Left cardiac atrium (tissue), 4 donors: ENCODE results near the gene ZFYVE26. TPM values are rescaled to one million over a fixed set of nuclear protein-coding genes. Genes with fewer than 3 reads are reported as not detected.

ENCODE experiments used
- ATAC-seq, 2 donors: fragments of 200-7000 bp; cut with Tn5 transposase; one replicate each; pipeline ENCODE4 v1.9.1; 2020; ENCODE audit warnings: mild to moderate bottlenecking in 2 of 2, moderate library complexity in 2 of 2
- DNase-seq: peaks from one replicate; pipeline ENCODE4 v3.0.0-alpha.2; 2020
- intact Hi-C, 2 donors: fragments of 100-400 bp; cut with DNase I; formaldehyde crosslinking; loops; one replicate each; pipeline versions ENCODE4 v1.14.1 to v1.15.1; 2022 to 2023
- total RNA-seq, 2 donors: library from RNA; stranded (reverse); fragmentation: NEBNext Ultra II Directional; extraction: Animal tissue kit (Norgen Biotek cat#: 25700); gene quantifications; one replicate each; pipeline ENCODE4 v1.2.1, GENCODE V29; 2021
- donor health status: DM: no; HTN: yes; CAD: no.
- donor health status: DM: no; HTN: yes; CAD: no; lungs with severe emphysema.
- donor health status: DM: yes; HTN: yes; CAD: no.
- donor health status: Dilated cardiomyopathy.

Gene ZFYVE26
- total RNA-seq, 2 donors from 2014 or later = 10.5 to 15.6 TPM

DNA sequence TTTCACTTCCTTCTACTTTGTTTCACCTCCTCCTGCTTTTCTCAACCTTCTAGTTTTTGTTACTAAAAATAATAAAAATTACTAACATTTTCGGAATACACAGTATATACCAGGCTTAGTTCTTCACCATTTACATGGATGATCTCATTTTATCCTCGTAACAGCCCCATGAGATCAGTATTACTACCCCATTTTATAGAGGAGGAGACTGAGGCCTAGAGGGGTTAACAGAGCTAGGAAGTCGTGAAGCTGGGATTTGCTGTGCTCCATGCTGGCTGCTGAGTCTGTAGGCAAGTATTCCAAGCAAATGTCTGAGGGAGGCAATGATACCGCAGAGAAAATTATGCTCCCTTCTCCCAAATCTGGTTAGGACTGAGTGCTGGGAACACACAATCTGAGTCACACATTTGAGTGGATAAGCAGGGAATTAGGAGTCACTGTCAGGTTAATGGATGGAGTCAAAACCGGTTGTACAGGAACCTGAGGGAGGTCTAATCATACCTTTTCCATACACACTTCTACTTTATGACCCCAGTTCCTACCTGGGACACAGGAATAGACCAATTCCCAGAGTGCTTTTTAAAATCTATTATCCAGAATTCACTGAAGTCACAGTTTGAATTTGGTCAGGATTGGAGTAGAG, 51.1 kb downstream of the ZFYVE26 start:
- ATAC-seq = no peak
- intact Hi-C loops = no loop called here
- DNase-seq = no peak

- intact Hi-C loops = no loop called here
Observed at GRCh38 chr14:67764496-67764895, 51.9 kb downstream of the ZFYVE26 start.

DNA sequence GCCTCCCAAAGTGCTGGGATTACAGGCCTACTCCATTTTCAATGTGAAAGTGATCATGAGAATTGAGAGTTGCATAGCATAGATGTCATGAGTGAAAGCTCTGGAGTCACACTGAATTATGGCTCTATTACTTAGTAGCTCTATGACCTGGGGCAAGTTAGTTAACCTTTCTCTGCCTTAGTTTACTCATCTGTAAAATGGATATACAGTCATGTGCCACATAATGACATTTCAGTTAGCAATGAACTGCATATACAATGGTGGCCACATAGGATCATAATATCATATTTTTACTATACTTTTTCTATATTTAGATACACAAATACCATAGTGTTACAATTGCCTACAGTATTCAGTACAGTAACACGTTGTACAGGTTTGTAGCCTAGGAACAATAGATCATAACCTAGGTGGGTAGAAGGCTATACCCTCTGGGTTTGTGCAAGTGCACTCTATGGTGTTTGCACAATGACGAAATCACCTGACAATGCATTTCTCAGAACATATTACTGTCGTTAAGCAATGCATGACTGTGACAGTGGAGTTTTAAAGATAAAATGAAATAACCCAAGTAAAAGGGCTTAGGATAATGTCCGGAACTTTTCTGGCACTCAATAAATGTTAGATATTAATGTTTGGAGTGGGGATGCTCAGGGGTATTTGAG, 53.1 kb downstream of the ZFYVE26 start:
- DNase-seq = no peak
- intact Hi-C loops = no loop called here
- no peak for ATAC-seq

More at GRCh38 chr14:67764496-67764895, 51.9 kb downstream of the ZFYVE26 start:
- no peak for ATAC-seq
- no peak for DNase-seq

DNA sequence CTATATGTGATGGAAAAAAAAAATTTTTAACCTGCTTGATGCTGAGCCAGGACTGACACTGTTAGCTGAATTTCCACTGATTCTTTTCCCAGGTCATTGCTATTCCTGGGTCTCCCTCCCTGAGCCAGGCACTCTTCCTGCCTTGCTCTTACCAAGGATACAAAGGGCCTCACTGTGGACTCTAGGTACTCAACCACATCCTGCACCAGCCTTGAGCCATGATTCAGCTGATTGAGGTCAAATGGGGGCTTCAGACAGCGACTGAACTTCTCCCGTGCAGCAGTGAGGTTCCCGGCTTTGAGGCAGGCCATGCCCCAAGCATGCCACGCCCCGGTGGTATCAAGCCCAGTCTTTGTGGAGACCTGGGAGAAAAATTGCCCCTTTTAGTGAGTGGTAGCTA, 54.3 kb downstream of the ZFYVE26 start:
- intact Hi-C loops = no loop called here
- ATAC-seq (no peak), DNase-seq (no peak)

- ATAC-seq (no peak), DNase-seq (no peak)
- intact Hi-C loops = no loop called here
Observed at GRCh38 chr14:67759916-67760315, 56.5 kb downstream of the ZFYVE26 start.

GRCh38 chr14:67757175-67757574, 59.2 kb downstream of the ZFYVE26 start:
- DNase-seq (no peak), ATAC-seq (no peak)
- intact Hi-C loops = no loop called here

DNA sequence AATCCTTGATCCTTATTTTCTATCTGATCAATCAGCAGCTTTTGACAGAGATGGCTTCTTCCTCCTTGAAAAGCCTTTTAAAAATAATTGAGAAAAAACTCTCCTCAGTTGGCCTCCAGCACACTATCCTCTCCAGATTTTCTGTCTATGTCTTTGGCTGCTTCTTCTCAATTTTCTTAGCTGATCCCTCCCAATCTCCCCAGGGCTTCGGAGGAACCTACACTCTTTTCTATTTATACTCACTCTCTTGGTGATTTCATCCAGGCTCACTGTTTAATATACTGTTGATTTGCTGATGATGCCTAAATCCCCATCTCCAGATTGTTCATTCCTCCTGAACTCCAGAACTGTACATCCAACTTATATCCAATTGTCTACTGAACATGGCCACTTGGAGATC, 59.9 kb downstream of the ZFYVE26 start:
- DNase-seq (no peak), ATAC-seq (no peak)
- intact Hi-C loops = no loop called here

DNA sequence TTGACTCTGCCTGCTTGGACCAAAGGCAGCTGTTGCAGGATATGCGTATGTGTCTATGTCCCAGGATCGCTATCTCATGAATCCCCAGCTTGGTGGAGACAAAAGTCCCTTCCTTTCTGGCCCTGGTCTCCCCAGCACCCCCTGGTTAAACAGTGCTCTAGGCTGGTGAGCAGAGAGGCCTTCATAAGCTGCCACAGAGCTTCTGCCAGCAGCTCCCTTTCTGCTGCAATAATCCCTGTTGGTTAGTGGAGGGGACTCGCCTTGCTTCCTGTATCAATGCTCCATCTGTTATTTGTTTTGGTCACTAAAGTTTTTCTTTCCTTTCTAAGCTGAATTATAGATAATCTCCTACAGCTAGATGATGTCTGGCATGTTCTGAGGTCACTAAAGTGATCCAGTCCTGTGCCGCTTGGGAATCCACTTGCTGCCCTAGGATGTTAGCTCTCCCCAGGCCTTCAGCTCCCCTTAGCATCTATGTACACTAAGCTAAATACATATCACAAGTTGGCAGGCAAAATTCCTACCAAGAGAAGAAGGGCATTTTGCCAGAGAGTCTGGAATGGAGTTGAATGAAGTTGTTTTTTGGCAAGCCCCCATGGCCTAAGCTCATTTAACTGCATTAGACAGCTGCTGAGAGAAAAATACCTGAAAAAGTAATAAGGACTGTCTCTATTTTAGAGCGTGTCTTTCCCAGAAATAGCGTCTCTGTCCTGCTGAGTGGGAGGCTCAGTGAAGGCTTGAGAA, 66.9 kb downstream of the ZFYVE26 start:
- DNase-seq (no peak), ATAC-seq (no peak)
- intact Hi-C loops = no loop called here

- intact Hi-C loops = no loop called here
- ATAC-seq = no peak
Observed at GRCh38 chr14:67748312-67748711, 68.1 kb downstream of the ZFYVE26 start.

DNA sequence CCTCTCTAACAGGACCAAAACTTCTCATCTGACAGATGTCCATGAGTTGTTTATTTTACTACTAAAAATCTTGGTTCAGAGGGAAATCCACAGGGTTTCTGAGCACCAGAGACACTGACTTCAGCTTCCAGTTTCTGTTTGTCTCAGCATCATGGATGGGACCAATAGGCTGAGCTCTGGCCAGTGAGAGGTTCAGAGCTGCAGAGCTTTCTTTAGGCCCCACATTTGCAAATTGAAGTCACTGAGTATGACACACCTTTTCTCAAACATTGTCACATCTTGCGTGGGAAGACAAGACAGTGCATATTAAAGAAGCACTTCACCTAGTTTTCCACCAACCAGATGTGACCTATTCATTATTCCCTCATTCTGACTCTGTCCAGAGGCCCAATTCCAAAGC, 69.5 kb downstream of the ZFYVE26 start:
- ATAC-seq (no peak), DNase-seq (no peak)
- intact Hi-C loops = no loop called here

More at GRCh38 chr14:67748312-67748711, 68.1 kb downstream of the ZFYVE26 start:
- no peak for DNase-seq

- intact Hi-C loops = no loop called here
- no peak for ATAC-seq
- DNase-seq = no peak
Observed at GRCh38 chr14:67744046-67744445, 72.3 kb downstream of the ZFYVE26 start.

GRCh38 chr14:67738740-67739504, 77.5 kb downstream of the ZFYVE26 start:
- DNase-seq (peak; percentile 73), ATAC-seq (peak; percentile 86 to 88)
- intact Hi-C loops = no loop called here

GRCh38 chr14:67736771-67737170, 79.6 kb downstream of the ZFYVE26 start:
- no peak for DNase-seq
- intact Hi-C loops = no loop called here
- peak in 1 of 2 donors; percentile 27 for ATAC-seq

GRCh38 chr14:67735336-67736147, 80.8 kb downstream of the ZFYVE26 start:
- DNase-seq (peak; percentile 53), ATAC-seq (peak; percentile 55 to 64)
- intact Hi-C loops = no loop called here

GRCh38 chr14:67734675-67735074, 81.7 kb downstream of the ZFYVE26 start:
- intact Hi-C loops = no loop called here
- ATAC-seq (peak; percentile 28 to 58), DNase-seq (peak; percentile 44)

- ATAC-seq (no peak), DNase-seq (no peak)
- intact Hi-C loops = no loop called here
Observed at GRCh38 chr14:67733616-67734015, 82.8 kb downstream of the ZFYVE26 start.

DNA sequence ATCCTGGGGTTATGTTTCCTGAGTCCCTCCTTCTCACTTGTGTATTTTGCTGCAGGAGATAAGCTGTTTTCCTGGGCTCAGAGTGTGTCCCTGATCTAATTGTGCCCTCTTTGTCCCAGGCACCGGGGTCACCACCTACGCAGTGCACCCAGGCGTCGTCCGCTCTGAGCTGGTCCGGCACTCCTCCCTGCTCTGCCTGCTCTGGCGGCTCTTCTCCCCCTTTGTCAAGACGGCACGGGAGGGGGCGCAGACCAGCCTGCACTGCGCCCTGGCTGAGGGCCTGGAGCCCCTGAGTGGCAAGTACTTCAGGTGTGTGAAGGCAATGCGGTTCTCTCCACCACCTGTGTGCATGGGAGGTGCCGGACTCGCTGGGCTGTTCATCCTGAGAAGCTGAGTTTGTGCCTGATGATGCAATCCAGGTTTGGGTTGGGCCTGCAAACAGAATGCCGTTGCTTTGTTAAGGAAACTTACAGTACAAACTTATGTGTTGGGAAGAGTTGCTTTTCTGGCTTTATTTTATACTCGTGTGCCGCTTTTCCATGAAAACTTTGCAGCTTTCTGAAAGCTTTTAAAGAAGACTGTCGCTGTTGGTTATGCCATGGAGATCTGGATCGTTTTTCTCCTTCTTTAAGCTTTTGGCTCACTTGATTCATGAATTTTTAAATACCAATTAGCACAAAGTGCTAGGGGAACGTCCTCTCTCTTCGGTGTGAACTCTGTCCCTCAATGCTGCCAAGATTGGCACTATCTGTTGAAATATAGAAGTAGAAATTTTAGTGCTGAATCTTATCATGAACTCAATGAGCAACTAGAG, 87.1 kb downstream of the ZFYVE26 start:
- no peak for DNase-seq
- intact Hi-C loops = no loop called here
- peak in 1 of 2 donors; percentile 61 for ATAC-seq

DNA sequence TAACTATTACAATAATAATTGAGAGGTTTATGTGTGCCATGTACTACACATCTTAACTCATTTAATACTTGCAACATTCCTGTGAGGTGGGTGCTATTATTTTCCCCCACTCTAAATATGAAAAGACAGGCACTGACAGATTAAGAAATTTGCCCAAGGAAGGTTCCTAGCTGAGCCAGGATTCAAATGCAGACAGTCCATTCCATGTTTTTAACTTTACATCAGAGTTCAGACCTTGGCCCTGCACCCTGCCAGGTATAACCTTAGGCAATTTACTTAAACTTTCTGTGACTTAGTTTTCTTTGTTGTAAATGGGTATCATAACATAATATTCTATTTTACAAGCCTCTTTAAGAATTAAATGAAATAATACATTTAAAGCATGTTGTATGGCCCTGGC, 88.1 kb downstream of the ZFYVE26 start:
- ATAC-seq (no peak), DNase-seq (no peak)
- intact Hi-C loops = no loop called here
